ENCODE data around the gene CDK14.

CDK14 gene

DNA sequence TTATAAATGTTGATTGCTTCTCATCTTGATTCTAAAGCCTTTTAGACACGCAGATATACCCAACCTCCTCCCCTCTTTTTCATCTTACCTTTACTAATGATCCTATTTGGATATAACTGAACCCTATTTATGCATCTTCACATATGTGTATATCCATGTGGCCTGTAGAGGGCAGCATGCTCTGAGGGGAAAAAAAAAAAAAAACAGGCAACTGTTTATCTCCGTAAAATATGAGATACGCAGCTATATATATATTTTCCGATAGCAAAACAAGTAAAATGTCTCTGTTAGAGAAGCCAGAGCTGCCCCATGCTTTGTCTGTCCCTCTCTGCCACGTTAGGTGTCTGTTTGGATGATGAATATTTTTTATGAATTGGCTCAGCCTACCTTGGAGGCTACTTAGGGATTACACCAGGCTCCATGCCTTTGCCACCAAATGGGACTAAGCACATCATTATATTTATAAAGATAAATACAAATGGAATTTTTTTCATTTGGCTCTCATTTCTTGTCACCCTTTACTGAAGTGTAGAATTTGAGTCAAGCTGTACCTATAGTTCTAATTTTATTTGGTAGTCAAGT, 493.4 kb downstream of the CDK14 start:
- H3K27me3 ChIP-seq (ENCODE audit: control insufficient read depth, insufficient read depth, low read length) = no peaks in the 10 kb centered on the region
- no peaks in the 10 kb centered on the region for H3K4me1 ChIP-seq (ENCODE audit: control insufficient read depth, insufficient read depth, low read length)
- H3K4me3 ChIP-seq (ENCODE audit: low read depth, low read length) = no peak overlapping the region
- no peaks in the 10 kb centered on the region for H3K9me3 ChIP-seq (ENCODE audit: control insufficient read depth, insufficient read depth, low read length)
- no peak overlapping the region for H3K9ac ChIP-seq (ENCODE audit: low read depth, low read length)
- no peaks in the 10 kb centered on the region for H3K36me3 ChIP-seq (ENCODE audit: control insufficient read depth, insufficient read depth, low read length)

DNA sequence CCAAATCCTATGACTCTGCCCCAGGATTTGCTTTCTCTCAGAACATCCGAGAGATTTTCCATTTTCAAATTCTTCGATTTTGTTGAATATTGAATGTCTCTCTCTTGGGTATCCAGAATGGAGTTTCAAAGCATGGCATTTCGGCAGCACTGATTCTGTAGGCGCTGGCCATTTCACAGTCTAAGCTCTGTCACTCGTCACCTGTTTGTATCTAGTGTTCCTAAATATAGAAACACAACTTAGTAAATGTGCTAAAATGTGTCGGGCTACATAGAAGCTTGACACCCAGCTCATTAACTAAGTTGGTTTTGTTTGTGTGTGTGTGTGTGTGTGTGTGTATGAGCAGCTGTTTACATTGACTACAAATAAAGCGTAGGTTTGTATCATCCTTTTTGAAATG, 494.6 kb downstream of the CDK14 start:
- H3K4me3 ChIP-seq (ENCODE audit: low read depth, low read length) = no peak overlapping the region
- H3K4me1 ChIP-seq (ENCODE audit: control insufficient read depth, insufficient read depth, low read length) = no peaks in the 10 kb centered on the region
- H3K9ac ChIP-seq (ENCODE audit: low read depth, low read length) = no peak overlapping the region
- no peaks in the 10 kb centered on the region for H3K36me3 ChIP-seq (ENCODE audit: control insufficient read depth, insufficient read depth, low read length)
- H3K9me3 ChIP-seq (ENCODE audit: control insufficient read depth, insufficient read depth, low read length) = no peaks in the 10 kb centered on the region
- H3K27me3 ChIP-seq (ENCODE audit: control insufficient read depth, insufficient read depth, low read length) = no peaks in the 10 kb centered on the region

DNA sequence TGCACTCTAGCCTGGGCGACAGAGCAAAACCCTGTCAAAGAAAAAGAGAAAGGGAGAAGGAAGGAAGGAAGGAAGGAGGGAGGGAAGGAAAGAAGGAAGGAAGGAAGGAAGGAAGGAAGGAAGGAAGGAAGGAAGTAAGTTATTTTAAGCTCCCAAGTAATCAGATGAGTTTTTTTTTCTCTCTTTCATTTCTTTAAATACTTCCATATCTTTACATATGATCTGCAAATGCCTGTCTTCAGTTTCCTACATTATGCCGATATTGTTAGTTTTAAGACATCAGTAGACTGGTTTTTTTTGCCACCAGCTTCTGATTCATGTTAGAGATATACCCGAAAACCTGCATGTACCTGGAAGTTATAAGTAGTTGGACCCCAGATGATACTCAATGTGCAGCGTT, 495.5 kb downstream of the CDK14 start:
- Histone ChIP-seq H3K4me1 (ENCODE audit: control insufficient read depth, insufficient read depth, low read length) (no peaks in the 10 kb centered on the region), H3K36me3 (ENCODE audit: control insufficient read depth, insufficient read depth, low read length) (no peaks in the 10 kb centered on the region), H3K9ac (ENCODE audit: low read depth, low read length) (no peak overlapping the region), H3K4me3 (ENCODE audit: low read depth, low read length) (no peak overlapping the region), H3K27me3 (ENCODE audit: control insufficient read depth, insufficient read depth, low read length) (no peaks in the 10 kb centered on the region), H3K9me3 (ENCODE audit: control insufficient read depth, insufficient read depth, low read length) (no peaks in the 10 kb centered on the region)

DNA sequence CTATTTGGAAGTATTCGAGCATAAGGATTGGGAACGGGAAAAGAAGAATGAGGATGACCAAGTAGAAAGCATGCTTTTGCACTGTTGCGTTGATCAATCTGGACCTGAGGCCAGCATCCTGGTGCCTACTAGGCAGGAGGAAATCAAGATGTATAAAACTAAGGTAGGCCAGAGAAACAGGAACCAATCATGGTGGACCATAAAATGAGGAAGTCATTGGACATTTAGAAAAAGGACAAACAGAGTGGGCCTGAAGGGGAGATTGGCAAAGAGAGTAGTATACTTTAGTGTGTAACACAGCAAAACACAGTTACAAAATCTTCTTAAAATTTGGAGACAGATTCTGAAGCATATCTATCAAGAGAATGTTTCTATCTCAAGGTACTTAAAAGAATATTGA, 497.1 kb downstream of the CDK14 start:
- Histone ChIP-seq H3K4me1 (ENCODE audit: control insufficient read depth, insufficient read depth, low read length) (no peaks in the 10 kb centered on the region), H3K9ac (ENCODE audit: low read depth, low read length) (no peak overlapping the region), H3K27me3 (ENCODE audit: control insufficient read depth, insufficient read depth, low read length) (no peaks in the 10 kb centered on the region), H3K4me3 (ENCODE audit: low read depth, low read length) (no peak overlapping the region), H3K36me3 (ENCODE audit: control insufficient read depth, insufficient read depth, low read length) (no peaks in the 10 kb centered on the region), H3K9me3 (ENCODE audit: control insufficient read depth, insufficient read depth, low read length) (no peaks in the 10 kb centered on the region)

DNA sequence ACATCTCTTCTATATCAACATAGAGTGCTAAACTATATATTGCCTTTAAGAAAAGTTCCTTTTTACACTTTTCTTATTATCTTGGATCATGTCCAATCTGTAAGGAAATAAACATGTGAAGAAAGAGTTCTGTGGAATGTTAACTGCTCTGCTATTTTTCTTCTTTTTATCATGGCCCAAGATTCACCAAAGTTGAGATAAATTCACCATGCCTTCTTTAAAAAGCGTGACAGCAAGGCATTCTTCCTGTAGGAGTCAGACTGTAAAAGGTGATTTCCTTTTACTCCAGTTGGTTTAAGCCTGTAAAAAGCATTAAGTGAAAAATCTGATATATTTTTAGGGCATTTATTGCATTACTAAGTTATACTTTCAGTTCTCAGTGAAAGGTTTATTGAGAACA, 502.4 kb downstream of the CDK14 start:
- Histone ChIP-seq H3K9ac (ENCODE audit: low read depth, low read length) (no peak overlapping the region), H3K4me3 (ENCODE audit: low read depth, low read length) (no peak overlapping the region), H3K9me3 (ENCODE audit: control insufficient read depth, insufficient read depth, low read length) (no peaks in the 10 kb centered on the region), H3K27me3 (ENCODE audit: control insufficient read depth, insufficient read depth, low read length) (no peaks in the 10 kb centered on the region), H3K4me1 (ENCODE audit: control insufficient read depth, insufficient read depth, low read length) (no peaks in the 10 kb centered on the region), H3K36me3 (ENCODE audit: control insufficient read depth, insufficient read depth, low read length) (no peaks in the 10 kb centered on the region)

DNA sequence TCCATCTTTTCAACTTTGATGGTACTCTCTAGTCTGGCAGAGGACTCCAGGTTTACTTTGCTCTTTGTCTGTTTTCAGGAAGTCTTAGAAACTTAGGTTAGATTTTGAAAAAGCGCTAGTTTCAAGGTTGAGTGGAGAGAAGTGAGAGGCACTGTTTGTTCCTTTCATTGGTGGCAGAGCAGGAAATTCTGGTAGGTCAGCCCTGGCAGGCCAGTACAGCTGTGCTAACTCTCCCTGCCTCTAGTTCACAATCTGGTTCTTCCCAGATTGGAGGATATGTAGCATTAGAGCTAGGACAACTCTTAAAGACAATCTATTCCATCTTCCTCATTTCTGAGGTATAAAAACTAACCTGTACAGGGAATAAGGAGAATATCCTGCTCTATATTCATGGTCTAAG, 507.2 kb downstream of the CDK14 start:
- H3K36me3 ChIP-seq (ENCODE audit: control insufficient read depth, insufficient read depth, low read length) = no peaks in the 10 kb centered on the region
- H3K4me1 ChIP-seq (ENCODE audit: control insufficient read depth, insufficient read depth, low read length) = no peaks in the 10 kb centered on the region
- no peaks in the 10 kb centered on the region for H3K9me3 ChIP-seq (ENCODE audit: control insufficient read depth, insufficient read depth, low read length)
- H3K27me3 ChIP-seq (ENCODE audit: control insufficient read depth, insufficient read depth, low read length) = no peaks in the 10 kb centered on the region
- H3K9ac ChIP-seq (ENCODE audit: low read depth, low read length) = no peak overlapping the region
- no peak overlapping the region for H3K4me3 ChIP-seq (ENCODE audit: low read depth, low read length)

DNA sequence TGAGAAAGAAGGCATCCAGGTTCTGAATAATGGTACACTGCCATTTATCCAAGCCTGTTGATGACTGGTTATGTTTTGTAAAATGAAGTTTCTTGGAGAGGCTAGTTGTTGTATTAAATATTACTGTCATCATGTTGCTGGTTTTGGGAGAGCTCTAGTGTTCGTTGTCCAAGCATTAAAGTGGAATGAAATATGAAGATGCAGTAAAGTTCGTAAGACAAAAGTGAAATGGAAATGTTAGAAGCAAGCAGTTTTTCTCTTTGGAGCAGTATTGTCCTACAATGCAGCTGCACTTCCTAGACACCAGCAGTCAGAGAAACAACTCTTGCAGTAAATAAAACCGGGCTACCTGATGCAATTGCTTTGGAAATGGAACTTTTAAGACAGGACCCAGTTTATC, 511.3 kb downstream of the CDK14 start:
- Histone ChIP-seq H3K4me1 (ENCODE audit: control insufficient read depth, insufficient read depth, low read length) (no peaks in the 10 kb centered on the region), H3K27me3 (ENCODE audit: control insufficient read depth, insufficient read depth, low read length) (no peaks in the 10 kb centered on the region), H3K9ac (ENCODE audit: low read depth, low read length) (no peak overlapping the region), H3K4me3 (ENCODE audit: low read depth, low read length) (no peak overlapping the region), H3K36me3 (ENCODE audit: control insufficient read depth, insufficient read depth, low read length) (no peaks in the 10 kb centered on the region), H3K9me3 (ENCODE audit: control insufficient read depth, insufficient read depth, low read length) (no peaks in the 10 kb centered on the region)

DNA sequence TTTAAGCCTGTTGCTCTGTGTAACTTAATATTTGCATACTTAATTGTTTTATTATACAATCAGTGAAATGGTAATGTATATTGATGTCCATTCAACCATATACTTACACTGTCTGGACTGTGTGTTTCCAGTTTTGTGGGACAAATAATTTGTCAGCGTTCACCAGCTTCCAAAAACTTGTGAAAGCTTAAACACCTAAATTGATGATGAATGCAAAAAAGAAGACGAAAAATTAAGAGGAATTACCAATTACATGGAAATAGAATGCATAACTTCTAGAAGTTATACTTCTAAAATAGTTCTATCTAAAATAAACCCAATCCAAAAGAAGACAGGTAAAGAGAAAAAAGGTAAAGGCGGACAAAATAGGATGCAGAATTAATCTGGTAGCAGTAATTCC, 513.1 kb downstream of the CDK14 start:
- H3K4me1 ChIP-seq (ENCODE audit: control insufficient read depth, insufficient read depth, low read length) = no peaks in the 10 kb centered on the region
- H3K9ac ChIP-seq (ENCODE audit: low read depth, low read length) = no peak overlapping the region
- H3K36me3 ChIP-seq (ENCODE audit: control insufficient read depth, insufficient read depth, low read length) = no peaks in the 10 kb centered on the region
- H3K4me3 ChIP-seq (ENCODE audit: low read depth, low read length) = no peak overlapping the region
- H3K9me3 ChIP-seq (ENCODE audit: control insufficient read depth, insufficient read depth, low read length) = no peaks in the 10 kb centered on the region
- H3K27me3 ChIP-seq (ENCODE audit: control insufficient read depth, insufficient read depth, low read length) = no peaks in the 10 kb centered on the region

DNA sequence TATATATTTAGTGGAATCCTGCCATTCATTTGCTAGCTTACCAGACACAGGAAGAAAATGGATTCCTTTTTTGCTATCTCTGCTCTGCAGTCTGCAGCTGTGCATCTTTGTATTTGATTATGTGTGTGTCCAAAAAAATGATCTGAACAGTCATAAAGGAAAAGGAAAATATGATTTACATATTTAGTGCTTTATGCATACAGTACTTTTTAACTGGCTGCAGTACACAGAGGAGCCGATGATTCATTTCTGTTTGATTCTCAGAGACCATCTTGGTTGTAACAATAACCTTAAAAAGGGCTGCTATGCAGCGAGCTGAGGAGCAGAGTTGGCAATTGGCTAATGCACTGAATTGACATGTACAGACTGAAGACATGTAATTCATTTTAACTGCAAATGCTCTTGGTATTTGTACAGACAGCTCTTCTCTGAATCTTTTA, 516.8 kb downstream of the CDK14 start:
- no peak overlapping the region for H3K4me3 ChIP-seq (ENCODE audit: low read depth, low read length)
- no peaks in the 10 kb centered on the region for H3K27me3 ChIP-seq (ENCODE audit: control insufficient read depth, insufficient read depth, low read length)
- H3K4me1 ChIP-seq (ENCODE audit: control insufficient read depth, insufficient read depth, low read length) = no peaks in the 10 kb centered on the region
- H3K9ac ChIP-seq (ENCODE audit: low read depth, low read length) = no peak overlapping the region
- no peaks in the 10 kb centered on the region for H3K36me3 ChIP-seq (ENCODE audit: control insufficient read depth, insufficient read depth, low read length)
- no peaks in the 10 kb centered on the region for H3K9me3 ChIP-seq (ENCODE audit: control insufficient read depth, insufficient read depth, low read length)

DNA sequence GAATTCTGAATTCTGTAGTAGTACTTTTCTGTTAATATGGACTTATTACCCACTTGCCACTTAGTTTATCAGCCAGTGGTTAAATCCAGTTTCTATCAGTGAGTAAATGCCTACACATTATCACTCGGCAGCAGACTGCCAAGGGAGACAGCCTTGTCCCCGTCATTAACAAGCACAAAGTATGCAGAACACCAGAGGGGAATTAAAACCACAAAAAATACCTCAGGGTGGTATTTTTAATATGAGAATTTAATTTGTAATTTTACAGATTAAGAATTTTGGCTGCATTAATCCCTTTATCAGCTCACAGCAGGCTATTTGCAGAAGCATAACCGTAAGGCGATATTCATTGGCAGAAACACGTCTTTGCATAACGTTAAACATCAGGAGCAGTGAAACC, 518.1 kb downstream of the CDK14 start:
- no peaks in the 10 kb centered on the region for H3K36me3 ChIP-seq (ENCODE audit: control insufficient read depth, insufficient read depth, low read length)
- H3K4me1 ChIP-seq (ENCODE audit: control insufficient read depth, insufficient read depth, low read length) = no peaks in the 10 kb centered on the region
- H3K9me3 ChIP-seq (ENCODE audit: control insufficient read depth, insufficient read depth, low read length) = no peaks in the 10 kb centered on the region
- H3K9ac ChIP-seq (ENCODE audit: low read depth, low read length) = no peak overlapping the region
- H3K4me3 ChIP-seq (ENCODE audit: low read depth, low read length) = no peak overlapping the region
- no peaks in the 10 kb centered on the region for H3K27me3 ChIP-seq (ENCODE audit: control insufficient read depth, insufficient read depth, low read length)

DNA sequence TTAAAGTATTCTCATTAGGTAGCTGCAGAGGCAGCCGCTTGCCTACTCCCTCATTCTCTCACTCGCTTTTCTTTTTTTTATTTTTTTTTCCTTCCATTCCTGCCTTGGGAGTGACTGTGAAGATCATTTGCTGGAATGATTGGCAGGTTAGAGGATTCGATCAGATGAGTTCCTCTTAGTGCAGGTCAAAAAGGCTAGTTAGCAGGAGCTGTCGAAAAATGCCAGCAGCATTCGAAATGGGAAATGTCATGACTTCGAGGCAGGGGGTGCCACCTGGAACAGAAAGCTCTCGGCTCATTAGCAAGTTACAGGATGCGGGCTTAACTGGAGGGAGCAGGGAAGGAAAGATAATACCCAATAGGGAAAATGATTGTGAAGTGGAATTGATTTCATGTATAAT, 530.6 kb downstream of the CDK14 start:
- no peak overlapping the region for H3K4me3 ChIP-seq (ENCODE audit: low read depth, low read length)
- no peaks in the 10 kb centered on the region for H3K27me3 ChIP-seq (ENCODE audit: control insufficient read depth, insufficient read depth, low read length)
- no peaks in the 10 kb centered on the region for H3K9me3 ChIP-seq (ENCODE audit: control insufficient read depth, insufficient read depth, low read length)
- no peaks in the 10 kb centered on the region for H3K4me1 ChIP-seq (ENCODE audit: control insufficient read depth, insufficient read depth, low read length)
- no peaks in the 10 kb centered on the region for H3K36me3 ChIP-seq (ENCODE audit: control insufficient read depth, insufficient read depth, low read length)
- H3K9ac ChIP-seq (ENCODE audit: low read depth, low read length) = no peak overlapping the region

DNA sequence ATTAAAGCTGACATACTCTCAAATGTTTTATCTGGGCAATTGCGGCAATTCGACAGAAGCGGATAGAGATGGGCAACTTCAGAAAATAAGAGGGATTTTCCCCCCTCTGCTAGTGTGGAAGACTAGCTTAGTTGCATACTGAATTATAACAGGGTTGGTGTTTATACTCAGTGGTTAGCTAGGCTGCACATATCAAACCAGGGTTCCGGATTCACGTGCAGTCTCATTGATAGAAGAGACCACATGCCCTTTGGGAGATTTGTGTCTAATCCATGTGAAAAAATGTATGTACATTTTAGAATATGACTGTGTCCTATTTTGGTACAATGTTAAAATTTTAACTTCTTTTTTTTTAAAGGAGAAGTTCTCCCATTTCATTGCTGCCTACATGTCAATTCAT, 531.2 kb downstream of the CDK14 start:
- Histone ChIP-seq H3K9ac (ENCODE audit: low read depth, low read length) (no peak overlapping the region), H3K9me3 (ENCODE audit: control insufficient read depth, insufficient read depth, low read length) (no peaks in the 10 kb centered on the region), H3K4me1 (ENCODE audit: control insufficient read depth, insufficient read depth, low read length) (no peaks in the 10 kb centered on the region), H3K4me3 (ENCODE audit: low read depth, low read length) (no peak overlapping the region), H3K36me3 (ENCODE audit: control insufficient read depth, insufficient read depth, low read length) (no peaks in the 10 kb centered on the region), H3K27me3 (ENCODE audit: control insufficient read depth, insufficient read depth, low read length) (no peaks in the 10 kb centered on the region)

DNA sequence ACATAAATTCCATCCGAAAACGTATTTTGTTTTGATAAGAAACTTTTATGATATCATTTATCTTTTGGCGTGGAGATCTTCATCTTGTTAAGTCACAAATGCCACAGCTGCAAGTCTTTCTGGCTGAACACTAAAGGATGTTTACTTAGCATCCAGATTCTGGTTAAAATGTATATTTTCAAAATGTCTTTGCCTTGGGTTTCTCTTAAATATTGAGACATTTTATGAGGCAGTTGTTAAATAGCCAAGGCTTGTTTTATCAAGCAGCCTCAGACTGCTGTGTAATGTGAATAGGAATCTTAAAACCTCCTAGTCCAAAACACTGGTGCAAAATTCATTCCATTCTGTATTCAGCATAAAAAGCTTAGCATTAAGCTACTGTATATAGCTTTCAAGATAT, 531.8 kb downstream of the CDK14 start:
- Histone ChIP-seq H3K9me3 (ENCODE audit: control insufficient read depth, insufficient read depth, low read length) (no peaks in the 10 kb centered on the region), H3K4me1 (ENCODE audit: control insufficient read depth, insufficient read depth, low read length) (no peaks in the 10 kb centered on the region), H3K4me3 (ENCODE audit: low read depth, low read length) (no peak overlapping the region), H3K27me3 (ENCODE audit: control insufficient read depth, insufficient read depth, low read length) (no peaks in the 10 kb centered on the region), H3K9ac (ENCODE audit: low read depth, low read length) (no peak overlapping the region), H3K36me3 (ENCODE audit: control insufficient read depth, insufficient read depth, low read length) (no peaks in the 10 kb centered on the region)

All from iPS-15b (cell line).